HG02571 (cell line): ENCODE measurements around the gene AURKAIP1.
"Not testable (repeated sequence)": the region's sequence is repeated elsewhere in the genome, so short reads cannot be mapped to it uniquely, and the experiment has no call there.

ENCODE experiments used
- ATAC-seq: cut with Tn5 transposase; IDR thresholded peaks from one replicate; pipeline ENCODE4 v1.9.1; 2021; ENCODE audit warnings: mild to moderate bottlenecking, moderate library complexity; ENCODE audit not compliant: unreplicated experiment

The AURKAIP1 gene

GRCh38 chr1:1387098-1388077 lies 12.4 kb upstream of the AURKAIP1 start:
- no peak for ATAC-seq

GRCh38 chr1:1385931-1386330 lies 10.9 kb upstream of the AURKAIP1 start:
- no peak for ATAC-seq

GRCh38 chr1:1385339-1385738 lies 10.3 kb upstream of the AURKAIP1 start:
- ATAC-seq = not testable (repeated sequence)

- no peak for ATAC-seq
Observed at GRCh38 chr1:1381294-1381693, 6.3 kb upstream of the AURKAIP1 start.

GRCh38 chr1:1380860-1381259 lies 5.9 kb upstream of the AURKAIP1 start:
- no peak for ATAC-seq

DNA sequence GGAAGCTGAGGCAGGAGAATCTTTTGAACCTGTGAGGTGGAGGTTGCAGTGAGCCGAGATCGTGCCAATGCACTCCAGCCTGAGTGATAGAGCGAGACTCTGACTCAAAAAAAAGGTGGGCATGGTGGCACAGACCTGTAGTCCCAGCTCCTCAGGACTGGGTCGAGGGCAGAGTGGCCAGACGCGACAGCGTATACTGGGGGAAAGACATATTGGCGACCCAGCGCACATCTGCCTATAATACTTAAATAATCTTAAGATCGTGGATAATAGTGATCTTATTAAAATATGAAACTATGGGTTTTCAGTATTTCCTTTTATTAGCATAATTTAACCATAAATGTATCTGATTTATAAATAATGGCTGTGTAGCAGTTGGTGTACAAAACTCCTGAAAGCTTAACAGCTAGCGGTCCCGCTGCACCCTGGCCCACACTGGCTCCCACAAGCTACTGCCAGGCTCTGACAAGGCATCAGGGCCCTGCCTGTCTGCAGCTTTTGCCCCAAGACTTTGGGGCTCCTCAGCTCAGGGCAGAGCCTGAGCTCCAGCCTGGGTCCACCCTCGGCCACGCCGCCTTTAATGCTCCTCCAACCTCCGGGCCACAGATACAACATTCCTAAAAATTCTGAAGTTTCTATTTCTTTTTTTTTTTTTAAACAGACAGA lies 2.7 kb upstream of the AURKAIP1 start:
- no peak for ATAC-seq

- ATAC-seq = no peak
Observed at GRCh38 chr1:1376551-1377226, 1.7 kb upstream of the AURKAIP1 start.

GRCh38 chr1:1374589-1374928 lies 448 bp downstream of the AURKAIP1 start:
- no peak for ATAC-seq

DNA sequence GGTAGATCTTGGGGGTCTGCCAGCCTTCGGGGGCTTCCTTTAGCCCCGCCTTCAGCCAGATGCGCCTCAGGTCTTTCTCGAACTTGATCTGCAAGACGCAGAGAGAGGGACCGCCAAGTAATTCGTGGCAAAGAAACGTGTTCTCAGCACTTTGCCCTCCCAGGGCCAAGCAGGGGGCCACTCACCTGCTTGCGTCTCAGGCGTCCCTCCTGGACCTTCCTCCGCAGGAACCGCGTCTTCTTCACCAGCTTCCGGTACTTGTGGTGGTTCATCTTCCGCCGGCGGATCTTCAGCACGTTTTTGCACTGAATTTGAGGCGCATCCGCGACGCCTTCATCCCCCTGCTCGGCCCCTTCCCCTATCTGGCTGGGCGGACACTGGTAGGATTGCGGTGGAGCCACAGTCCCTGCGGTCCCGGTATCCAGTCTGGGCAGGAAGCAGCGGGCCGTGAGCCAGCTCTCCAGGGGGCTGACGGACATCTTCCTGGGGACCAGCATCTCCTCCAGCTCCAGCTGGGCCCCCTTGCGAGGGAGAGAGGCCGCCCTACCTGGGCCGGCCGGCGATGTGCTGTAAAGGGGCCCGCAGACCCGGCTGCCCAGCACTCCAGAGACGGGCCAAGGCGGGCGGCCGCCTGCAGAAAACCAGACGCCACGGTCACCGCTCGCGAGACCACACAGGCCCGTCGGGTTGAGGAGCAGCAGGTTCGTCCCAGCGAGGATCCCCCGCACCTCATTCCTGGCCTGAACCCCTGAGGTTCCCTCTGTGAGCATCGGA lies 1.0 kb downstream of the AURKAIP1 start:
- no peak for ATAC-seq

GRCh38 chr1:1373051-1373814 lies 1.8 kb downstream of the AURKAIP1 start:
- ATAC-seq = no peak

DNA sequence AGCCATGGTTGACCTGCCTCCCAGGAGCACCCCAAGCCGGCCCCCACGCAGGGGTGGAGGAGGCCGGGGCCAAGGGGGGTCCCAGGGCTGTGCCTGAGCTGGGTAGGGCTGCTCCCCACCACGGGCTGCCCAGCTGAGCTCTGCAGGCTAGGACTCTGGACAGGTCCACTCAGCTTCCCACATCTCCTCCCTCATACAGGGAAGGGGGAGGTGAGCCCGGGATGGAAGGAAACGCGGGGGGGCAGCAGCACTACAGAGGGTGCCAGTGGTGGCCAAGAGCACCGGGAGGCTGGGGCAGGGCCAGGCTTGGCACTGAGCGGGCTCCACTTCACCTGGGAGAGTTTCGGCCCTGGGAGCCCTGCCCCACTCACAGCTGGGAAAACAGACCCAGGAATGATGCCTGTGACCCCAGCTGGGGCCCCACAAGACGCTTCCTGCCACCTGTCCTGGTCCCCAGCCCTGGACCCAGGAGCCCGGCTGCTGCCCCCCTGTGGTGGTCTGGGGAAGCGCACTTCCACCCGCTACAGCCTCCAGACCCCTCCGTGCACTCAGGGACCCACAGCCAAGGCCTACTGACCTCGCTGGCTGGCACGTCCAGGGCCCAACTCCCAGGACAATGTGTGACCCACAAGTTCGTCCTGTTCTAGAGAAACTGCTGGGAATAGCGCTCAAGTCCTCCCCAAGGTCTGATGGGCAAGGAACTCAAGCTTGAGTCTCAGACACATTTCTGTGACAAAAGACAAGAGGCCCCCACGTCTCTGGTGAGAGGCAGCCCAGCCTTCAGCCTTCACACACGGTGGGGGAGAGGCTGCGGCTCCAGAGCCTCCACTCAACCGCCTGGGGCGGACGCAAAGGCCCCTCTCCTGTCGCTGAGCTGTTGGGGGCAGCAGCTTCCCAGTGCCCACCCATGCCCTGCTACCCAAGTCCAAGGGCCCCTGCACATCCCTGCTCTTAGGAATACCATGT lies 3.0 kb downstream of the AURKAIP1 start:
- no peak for ATAC-seq

GRCh38 chr1:1371364-1371745 lies 3.7 kb downstream of the AURKAIP1 start:
- ATAC-seq = no peak

DNA sequence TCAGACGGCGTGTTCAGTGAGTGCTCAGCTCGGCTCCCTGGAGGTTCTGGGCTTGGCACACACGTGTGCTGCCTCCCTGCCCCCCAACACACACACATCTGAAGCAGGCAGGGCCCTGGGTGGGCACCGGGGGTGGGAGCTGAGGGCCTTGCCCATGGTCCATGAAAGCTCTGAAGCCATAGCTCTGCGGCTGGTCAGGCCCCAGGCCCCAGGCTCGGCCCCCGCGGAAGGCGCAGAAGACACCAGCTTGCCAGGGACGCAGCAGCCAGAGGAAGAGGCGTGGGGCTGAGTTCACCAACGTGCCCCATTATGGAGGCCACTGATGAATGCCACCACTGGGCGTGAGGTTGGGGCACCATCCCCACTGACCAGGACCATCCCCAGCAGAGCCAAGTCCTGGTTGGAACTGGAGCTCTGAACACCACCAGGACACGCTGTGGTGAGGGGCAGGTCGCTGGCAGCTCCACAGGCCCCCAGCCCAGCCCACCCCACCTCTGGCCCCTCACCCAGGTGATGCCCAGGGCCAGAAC lies 4.2 kb downstream of the AURKAIP1 start:
- ATAC-seq = no peak

GRCh38 chr1:1370094-1370493 lies 4.9 kb downstream of the AURKAIP1 start:
- ATAC-seq = not testable (repeated sequence)

- no peak for ATAC-seq
Observed at GRCh38 chr1:1367315-1367714, 7.7 kb downstream of the AURKAIP1 start.

DNA sequence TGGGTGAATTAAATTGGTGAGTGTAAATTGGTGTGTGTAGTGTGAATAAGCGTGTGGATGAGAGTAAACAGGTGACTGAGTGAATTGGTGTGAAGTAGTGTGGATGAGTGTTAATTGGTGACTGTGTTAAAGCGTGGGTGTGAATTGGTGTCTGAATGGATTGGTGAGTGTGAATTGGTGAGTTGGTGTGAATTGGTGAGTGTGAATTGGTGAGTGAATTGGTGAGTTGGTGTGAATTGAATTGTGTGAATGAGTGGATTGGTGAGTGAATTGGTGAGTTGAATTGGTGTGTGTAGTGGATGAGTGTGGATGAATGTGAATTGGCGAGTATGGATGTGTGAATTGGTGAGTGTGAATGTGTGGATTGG lies 8.3 kb downstream of the AURKAIP1 start:
- ATAC-seq = no peak

GRCh38 chr1:1365875-1366698 lies 8.9 kb downstream of the AURKAIP1 start:
- ATAC-seq = no peak

DNA sequence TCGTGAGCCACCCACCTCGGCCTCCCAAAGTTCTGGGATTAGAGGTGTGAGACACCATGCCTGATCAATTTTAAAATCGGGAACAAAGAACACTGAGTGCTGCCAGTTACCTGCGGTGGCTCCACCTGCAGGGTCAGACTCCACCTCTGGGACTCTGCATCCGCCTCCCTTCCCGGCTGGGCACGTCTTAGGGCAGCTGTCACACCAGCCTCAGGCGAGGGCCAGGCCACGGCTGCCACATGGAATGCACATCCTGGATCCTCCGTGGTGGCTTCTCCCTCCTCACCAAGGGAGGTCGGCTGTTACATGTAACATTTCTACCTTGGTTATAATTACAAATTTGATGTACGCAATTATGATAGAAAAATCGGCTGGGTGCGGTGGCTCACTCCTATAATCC lies 10.7 kb downstream of the AURKAIP1 start:
- ATAC-seq = no peak
